Dermis blood vessel endothelial cell (primary cell): Measurements from ENCODE around the gene TNIP3. TPM values are rescaled to one million over a fixed set of nuclear protein-coding genes. Genes with fewer than 3 reads are reported as not detected.

ENCODE experiments used
- total RNA-seq: library from RNA; depleted of rRNA; stranded (reverse); fragments of >200 nt; gene quantifications from 2 replicates; pipeline ENCODE4 v1.2.3, GENCODE V29; 2014

Gene TNIP3
- total RNA-seq, 1 donor from 2014 or later = 0.17 TPM

Other genes starting within 250 kb of the TNIP3 start
- 5.4 and 9.4 TPM in 2 replicates for gene PRDM5, start 241.6 kb downstream of the TNIP3 start, total RNA-seq
- gene NDNF, start 91.8 kb downstream of the TNIP3 start, total RNA-seq = 4.1 and 6.7 TPM in 2 replicates
- gene QRFPR, start 216.7 kb upstream of the TNIP3 start, total RNA-seq = not detected in 2 replicates